ENCODE results near the gene FAM120A. TPM values are rescaled to one million over a fixed set of nuclear protein-coding genes. Genes with fewer than 3 reads are reported as not detected.

The FAM120A gene

GRCh38 chr9:93614830-93615468, 163.5 kb downstream of the FAM120A start:
- Histone ChIP-seq H3K4me1 (ENCODE audit: control insufficient read depth in 2 of 2, insufficient read depth in 1 of 2, low read depth in 1 of 2, low read length in 2 of 2) (peaks cover 8 to 12% of the 10 kb centered on the region in 2 donors), H3K4me2 (ENCODE audit: insufficient read depth, low read length, poor library complexity, severe bottlenecking) (no peak overlapping the region), H3K23ac (ENCODE audit: low read depth, low read length, poor library complexity) (peak overlapping the region; percentile 65), H3K14ac (ENCODE audit: low read length) (no peak overlapping the region), H3K4me3 (ENCODE audit: low read length in 2 of 2) (peak overlapping the region in 1 of 2 donors; percentile 61), H2AFZ (ENCODE audit: low read length) (no peak overlapping the region), H2BK15ac (ENCODE audit: low read length) (no peak overlapping the region), H4K91ac (ENCODE audit: low read depth, low read length, poor library complexity) (no peak overlapping the region), H2BK12ac (ENCODE audit: low read length) (no peak overlapping the region), H3K27ac (replicated peaks; ENCODE audit: low read length) (no peak overlapping the region), H2AK5ac (ENCODE audit: low read depth, low read length) (no peak overlapping the region), H4K8ac (ENCODE audit: low read depth, low read length) (no peak overlapping the region), H3K9me3 (replicated peaks in 1 of 2; ENCODE audit: control insufficient read depth in 2 of 2, insufficient read depth in 1 of 2, low read depth in 1 of 2, low read length in 2 of 2) (peaks cover 3 to 8% of the 10 kb centered on the region in 2 donors), H3K9ac (ENCODE audit: low read depth, low read length, poor library complexity) (no peak overlapping the region), H2BK5ac (ENCODE audit: low read length) (no peak overlapping the region), H3K79me1 (ENCODE audit: low read depth, low read length) (peaks cover 14% of the 10 kb centered on the region), H3K27me3 (ENCODE audit: control insufficient read depth in 3 of 3, insufficient read depth in 3 of 3, low read depth in 1 of 3, low read length in 3 of 3) (no peaks in the 10 kb centered on the region), H3K4ac (ENCODE audit: low read length) (no peak overlapping the region), H3K36me3 (replicated peaks in 1 of 2; ENCODE audit: control insufficient read depth in 2 of 2, insufficient read depth in 2 of 2, low read length in 2 of 2) (peaks cover 0 to 3% of the 10 kb centered on the region in 2 donors), H2BK120ac (ENCODE audit: low read depth, low read length) (no peak overlapping the region), H3K18ac (ENCODE audit: low read length) (no peak overlapping the region)
- DNase-seq (ENCODE audit: low spot score), result no peak
- WGBS, 2 donors (ENCODE audit: extremely low coverage in 2 of 2, insufficient read length in 2 of 2, insufficient replicate concordance in 1 of 2), result 100% methylated on average over 1 of the region's 5 CpGs; no CpG with 5 or more reads in 1 of the 2 donors

Small RNA genes within 50 kb of the gene (small RNA-seq; reads per million reads assigned to genes)
- not detected for gene RF00019 (ENCODE audit: insufficient read depth)

Measured in neuronal stem cell (in vitro differentiated cells).